GM20431 (cell line): Measurements from ENCODE around the gene STAU1.
"Not testable (repeated sequence)": the region's sequence is repeated elsewhere in the genome, so short reads cannot be mapped to it uniquely, and the experiment has no call there.

Experiments
- in situ Hi-C: fragments of 300-500 bp; cut with MseI, MboI; formaldehyde crosslinking; loops from one replicate; pipeline ENCODE4 v1.15.0; 2020; ENCODE audit warnings: low sequenced_read_pairs; ENCODE audit not compliant: unreplicated experiment

Gene STAU1

GRCh38 chr20:49096203-49096730 is 91.9 kb downstream of the STAU1 start:
- in situ Hi-C loops = no loop called here

- in situ Hi-C loops = no loop called here
Measured at GRCh38 chr20:49091762-49092161, 96.4 kb downstream of the STAU1 start.

- in situ Hi-C loops = no loop called here
Measured at GRCh38 chr20:49091104-49091503, 97.0 kb downstream of the STAU1 start.

GRCh38 chr20:49082295-49082694 is 105.8 kb downstream of the STAU1 start:
- in situ Hi-C loops = not testable (repeated sequence)

- in situ Hi-C loops = no loop called here
Measured at GRCh38 chr20:49078310-49078709, 109.8 kb downstream of the STAU1 start.

- in situ Hi-C loops = no loop called here
Measured at GRCh38 chr20:49074521-49074920, 113.6 kb downstream of the STAU1 start.
